Spleen (tissue), 11 donors: ENCODE results near the gene RAD51B. TPM values are rescaled to one million over a fixed set of nuclear protein-coding genes. Genes with fewer than 3 reads are reported as not detected.

Source experiments
- DNase-seq: peaks from one replicate; pipeline ENCODE4 v3.0.0-alpha.2; 2020
- H3K27ac ChIP-seq, 8 donors: fragments of 200-600 bp; sonication (generic) in 7 of 8; 1 replicate in 4 of 8; 2 replicates in 4 of 8; pipeline versions ENCODE4 v1.5.0 to v1.8.0; 2016 to 2021; ENCODE audit warnings: inconsistent platforms in 4 of 8, mild to moderate bottlenecking in 4 of 8, moderate library complexity in 1 of 8
- H3K27me3 ChIP-seq, 7 donors: fragments of 200-600 bp; sonication (generic) in 6 of 7; replicated peaks in 1 of 7; 1 replicate in 4 of 7; 2 replicates in 3 of 7; pipeline versions ENCODE4 v1.5.0 to v1.8.0; 2016 to 2021; ENCODE audit warnings: inconsistent platforms in 3 of 7, mild to moderate bottlenecking in 1 of 7
- H3K36me3 ChIP-seq, 6 donors: fragments of 200-600 bp; sonication (generic) in 5 of 6; 1 replicate in 4 of 6; 2 replicates in 2 of 6; pipeline versions ENCODE4 v1.5.0 to v1.8.0; 2016 to 2021; ENCODE audit warnings: inconsistent platforms in 2 of 6
- H3K4me1 ChIP-seq, 6 donors: fragments of 200-600 bp; sonication (generic) in 5 of 6; 1 replicate in 3 of 6; 2 replicates in 3 of 6; pipeline versions ENCODE4 v1.5.0 to v1.8.0; 2016 to 2021; ENCODE audit warnings: inconsistent platforms in 3 of 6
- H3K4me3 ChIP-seq, 8 donors: fragments of 200-600 bp; sonication (generic) in 7 of 8; 1 replicate in 4 of 8; 2 replicates in 4 of 8; pipeline versions ENCODE4 v1.5.0 to v1.8.0; 2016 to 2021; ENCODE audit warnings: inconsistent platforms in 4 of 8, mild to moderate bottlenecking in 4 of 8, moderate library complexity in 2 of 8
- H3K9me3 ChIP-seq, 8 donors: fragments of 200-600 bp; sonication (generic) in 7 of 8; 1 replicate in 4 of 8; 2 replicates in 4 of 8; pipeline versions ENCODE4 v1.5.0 to v1.8.0; 2016 to 2021; ENCODE audit warnings: inconsistent platforms in 4 of 8
- POLR2A ChIP-seq, 3 donors: fragments of 450-650 bp; IDR thresholded peaks; one replicate each; pipeline ENCODE4 v1.5.1; 2017; ENCODE audit warnings: antibody characterized with exemption in 3 of 3, mild to moderate bottlenecking in 1 of 3
- POLR2AphosphoS5 ChIP-seq, 3 donors: sonication (generic); formaldehyde crosslinking; IDR thresholded peaks; one replicate each; pipeline ENCODE4 v1.5.1; 2017; ENCODE audit warnings: antibody characterized with exemption in 3 of 3
- WGBS, 5 donors: extraction: QIAGEN DNeasy Blood & Tissue Kit in 3 of 5; methylation state at CpG; one replicate each; pipeline versions ENCODE4 v1.1.5 to v1.1.7; 2013 to 2018; 5-methylcytosine and 5-hydroxymethylcytosine counted together
- intact Hi-C: fragments of 100-400 bp; cut with DNase I; formaldehyde crosslinking; loops from one replicate; pipeline ENCODE4 v1.15.0; 2023; ENCODE audit warnings: low total_unique reads
- polyA plus RNA-seq, 3 donors: library from polyadenylated mRNA; stranded (reverse); fragments of 200-250 nt; gene quantifications; one replicate each; pipeline ENCODE4 v1.2.1, GENCODE V29; 2013
- total RNA-seq, 7 donors: library from RNA; depleted of rRNA in 3 of 7; stranded (reverse); fragments of >200 nt in 3 of 7; fragmentation: NEBNext Ultra II Directional in 4 of 7; extraction: Animal tissue kit (Norgen Biotek cat#: 25700) in 4 of 7; gene quantifications; one replicate each; pipeline versions ENCODE4 v1.1.0 to v1.2.1, GENCODE V29; 2016 to 2021
- TF ChIP-seq, protein P1 (sequence below), 11 experiments: fragments of 200-600 bp in 7 of 11; fragments of 450-650 bp in 4 of 11; sonication (generic) in 4 of 11; IDR thresholded peaks in 8 of 11; conservative IDR thresholded peaks in 3 of 11; 1 replicate in 7 of 11; 2 replicates in 4 of 11; pipeline versions ENCODE4 v1.4.0 to v1.8.0; 2016 to 2021; ENCODE audit warnings: antibody characterized with exemption in 11 of 11, inconsistent platforms in 4 of 11, mild to moderate bottlenecking in 1 of 11
- donor health status: healthy with polysubstance abuse.
- donor health status: DM: no; HTN: no; CAD: no; lungs with moderate emphysema.
- donor health status: DM: no; HTN: no; CAD: no.
- donor health status: Bipolar disorder and iron deficiency.
- donor health status: healthy.
- donor health status: DM: no; HTN: no; CAD: no.
- donor health status: DM: yes; HTN: yes; CAD: no.

Gene RAD51B
- total and polyA plus RNA-seq, 10 donors: 4.2 to 43.7 (median 29.8) TPM

DNA sequence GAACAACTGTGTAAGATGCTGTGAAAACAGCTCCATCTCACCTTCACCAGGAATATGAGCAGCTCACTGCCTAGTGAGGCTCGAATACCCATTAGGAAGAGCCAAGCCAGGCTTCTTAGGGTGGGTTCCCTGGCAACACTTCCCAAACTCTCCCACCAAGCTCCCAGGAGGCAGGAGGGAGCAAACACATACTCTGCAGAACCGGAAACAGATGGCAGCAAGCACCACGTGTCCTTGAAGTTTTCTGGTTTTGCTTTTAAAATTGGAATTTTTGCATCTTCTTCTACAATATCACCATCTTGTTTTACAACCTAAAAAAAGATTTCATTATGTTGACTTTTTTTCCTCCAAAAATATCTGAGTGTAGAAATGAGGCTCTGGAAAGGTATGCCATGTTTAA is 786.6 kb downstream of the RAD51B start:
- H3K27ac ChIP-seq: no peak overlapping the region
- no peaks in the 10 kb centered on the region for H3K36me3 ChIP-seq
- H3K4me1 ChIP-seq: peaks cover 0 to 37% (median 23%) of the 10 kb centered on the region in 6 donors
- H3K27me3 ChIP-seq: no peaks in the 10 kb centered on the region
- peaks cover 0 to 15% (median 10%) of the 10 kb centered on the region in 8 donors for H3K9me3 ChIP-seq
- no peak for DNase-seq
- intact Hi-C loops: no loop called here
- WGBS, 5 donors: 58 to 68% (median 66%) methylated on average over 3 of the region's 3 CpGs
- TF ChIP-seq, protein P1, sequence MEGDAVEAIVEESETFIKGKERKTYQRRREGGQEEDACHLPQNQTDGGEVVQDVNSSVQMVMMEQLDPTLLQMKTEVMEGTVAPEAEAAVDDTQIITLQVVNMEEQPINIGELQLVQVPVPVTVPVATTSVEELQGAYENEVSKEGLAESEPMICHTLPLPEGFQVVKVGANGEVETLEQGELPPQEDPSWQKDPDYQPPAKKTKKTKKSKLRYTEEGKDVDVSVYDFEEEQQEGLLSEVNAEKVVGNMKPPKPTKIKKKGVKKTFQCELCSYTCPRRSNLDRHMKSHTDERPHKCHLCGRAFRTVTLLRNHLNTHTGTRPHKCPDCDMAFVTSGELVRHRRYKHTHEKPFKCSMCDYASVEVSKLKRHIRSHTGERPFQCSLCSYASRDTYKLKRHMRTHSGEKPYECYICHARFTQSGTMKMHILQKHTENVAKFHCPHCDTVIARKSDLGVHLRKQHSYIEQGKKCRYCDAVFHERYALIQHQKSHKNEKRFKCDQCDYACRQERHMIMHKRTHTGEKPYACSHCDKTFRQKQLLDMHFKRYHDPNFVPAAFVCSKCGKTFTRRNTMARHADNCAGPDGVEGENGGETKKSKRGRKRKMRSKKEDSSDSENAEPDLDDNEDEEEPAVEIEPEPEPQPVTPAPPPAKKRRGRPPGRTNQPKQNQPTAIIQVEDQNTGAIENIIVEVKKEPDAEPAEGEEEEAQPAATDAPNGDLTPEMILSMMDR (IDR thresholded peaks at IDR 0.05 in 8 of 11, conservative IDR thresholded peaks at IDR 0.05 in 3 of 11): no peak
- TF ChIP-seq POLR2AphosphoS5 (IDR thresholded peaks at IDR 0.05) (no peak), POLR2A (IDR thresholded peaks at IDR 0.05) (no peak)
- no peak overlapping the region for H3K4me3 ChIP-seq

DNA sequence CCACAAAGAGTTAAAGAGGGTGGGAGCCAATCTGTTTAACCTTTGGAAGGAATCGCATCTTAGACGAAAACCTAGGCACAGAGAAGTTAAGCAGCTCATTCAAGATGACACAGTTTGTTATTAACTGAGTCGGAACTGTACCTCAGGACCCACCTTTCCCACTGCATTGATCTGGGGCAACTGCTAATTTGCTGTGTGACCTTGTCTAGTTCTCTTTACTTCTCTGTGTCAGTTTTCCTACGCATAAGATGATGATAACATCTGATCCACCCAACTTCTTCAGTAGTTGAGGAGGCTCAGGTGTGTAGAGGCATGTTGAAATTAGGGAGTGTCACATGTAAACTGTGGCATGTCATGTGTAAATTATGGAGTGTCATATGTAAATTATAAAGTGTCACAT is 787.1 kb downstream of the RAD51B start:
- intact Hi-C loops: no loop called here
- WGBS, 5 donors: 90 to 94% (median 92%) methylated on average over 4 of the region's 4 CpGs

DNA sequence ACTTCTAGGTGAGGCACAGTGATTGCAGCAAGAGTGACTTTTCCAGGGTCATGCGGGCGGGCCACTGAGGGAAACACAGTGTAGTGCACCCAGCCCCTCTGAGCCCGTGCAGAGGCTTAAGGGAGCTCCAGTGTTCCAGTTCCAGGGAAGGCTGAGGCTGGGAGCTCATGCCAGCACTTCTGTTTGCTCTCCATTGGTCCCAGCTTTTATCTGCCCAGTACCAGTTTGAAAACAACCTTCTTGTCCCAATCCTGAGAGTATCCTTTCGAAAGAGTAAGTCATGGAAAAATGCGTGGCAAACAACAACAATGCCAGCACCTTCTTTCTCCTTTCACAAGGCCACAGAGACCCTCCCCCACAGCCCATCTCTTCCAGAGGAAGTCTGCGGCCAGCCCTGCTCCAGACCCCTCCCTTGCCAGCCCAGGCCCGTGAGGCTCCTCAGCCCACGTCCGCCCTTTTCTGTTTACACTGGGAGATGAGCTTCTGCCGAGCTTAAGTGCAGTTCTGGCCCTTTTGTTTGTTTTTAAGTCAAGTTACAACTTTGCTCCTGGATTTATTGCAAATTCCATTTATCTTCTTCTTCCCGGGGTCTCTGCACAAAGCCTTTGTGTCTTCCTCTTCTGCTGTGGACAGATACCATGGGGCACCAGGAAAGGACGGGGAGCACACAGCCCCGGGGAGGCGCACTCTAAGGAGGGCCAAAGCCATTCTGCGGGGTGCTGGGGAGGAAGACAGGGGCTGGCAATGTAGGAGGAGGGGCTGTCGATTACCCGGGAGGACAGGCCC is 787.7 kb downstream of the RAD51B start:
- Histone ChIP-seq H3K27me3 (no peaks in the 10 kb centered on the region), H3K4me3 (no peak overlapping the region), H3K4me1 (peaks cover 0 to 46% (median 28%) of the 10 kb centered on the region in 6 donors), H3K36me3 (no peaks in the 10 kb centered on the region), H3K9me3 (peaks cover 0 to 15% (median 10%) of the 10 kb centered on the region in 8 donors), H3K27ac (peak overlapping the region in 7 of 8 donors; percentile 16 to 76 (median 72))
- TF ChIP-seq POLR2AphosphoS5 (IDR thresholded peaks at IDR 0.05): peak in 1 of 3 donors; percentile 17
- TF ChIP-seq, protein P1 (IDR thresholded peaks at IDR 0.05 in 8 of 11, conservative IDR thresholded peaks at IDR 0.05 in 3 of 11): no peak
- WGBS, 5 donors: 45 to 59% (median 50%) methylated on average over 17 of the region's 17 CpGs
- DNase-seq: no peak
- intact Hi-C loops: no loop called here

More for the DNA sequence above, 787.1 kb downstream of the RAD51B start:
- no peak for DNase-seq
- Histone ChIP-seq H3K9me3 (peaks cover 0 to 15% (median 10%) of the 10 kb centered on the region in 8 donors), H3K36me3 (no peaks in the 10 kb centered on the region), H3K27me3 (no peaks in the 10 kb centered on the region), H3K27ac (peak overlapping the region in 4 of 8 donors; percentile 67 to 76 (median 72)), H3K4me1 (peaks cover 0 to 41% (median 25%) of the 10 kb centered on the region in 6 donors), H3K4me3 (no peak overlapping the region)
- TF ChIP-seq POLR2AphosphoS5 (IDR thresholded peaks at IDR 0.05) (no peak), POLR2A (IDR thresholded peaks at IDR 0.05) (no peak)
- TF ChIP-seq, protein P1 (IDR thresholded peaks at IDR 0.05 in 8 of 11, conservative IDR thresholded peaks at IDR 0.05 in 3 of 11): no peak

- H3K27me3 ChIP-seq: no peaks in the 10 kb centered on the region
- H3K36me3 ChIP-seq: no peaks in the 10 kb centered on the region
- H3K27ac ChIP-seq: peak overlapping the region in 7 of 8 donors; percentile 16 to 76 (median 72)
- peak overlapping the region in 1 of 8 donors; percentile 24 for H3K4me3 ChIP-seq
- H3K4me1 ChIP-seq: peaks cover 0 to 46% (median 30%) of the 10 kb centered on the region in 6 donors
- intact Hi-C loops: no loop called here
- peaks cover 0 to 17% (median 14%) of the 10 kb centered on the region in 8 donors for H3K9me3 ChIP-seq
- TF ChIP-seq POLR2AphosphoS5 (IDR thresholded peaks at IDR 0.05): peak in 2 of 3 donors; percentile 32 to 59
- TF ChIP-seq POLR2A (IDR thresholded peaks at IDR 0.05): no peak
- TF ChIP-seq, protein P1 (IDR thresholded peaks at IDR 0.05 in 8 of 11, conservative IDR thresholded peaks at IDR 0.05 in 3 of 11): no peak
- no peak for DNase-seq
- 51 to 66% (median 60%) methylated on average over 12 to 14 of the region's 14 CpGs for WGBS, 5 donors
Observed at GRCh38 chr14:68607867-68608573, 788.4 kb downstream of the RAD51B start.
